Neural progenitor cell (in vitro differentiated cells): ENCODE measurements around the gene RPP38. TPM values are rescaled to one million over a fixed set of nuclear protein-coding genes. Genes with fewer than 3 reads are reported as not detected.

ENCODE experiments used
- DNase-seq: peaks from one replicate; pipeline ENCODE4 v3.0.0-alpha.2; 2016; ENCODE audit warnings: low spot score
- H2AFZ ChIP-seq: fragments of 200-600 bp; sonication (generic); replicated peaks from 2 replicates; pipeline ENCODE4 v1.6.1; 2016; ENCODE audit warnings: antibody characterized with exemption
- H3F3A ChIP-seq: fragments of 200-600 bp; sonication (generic); 2 replicates; pipeline ENCODE4 v1.6.1; 2016; ENCODE audit warnings: antibody characterized with exemption, low read depth
- H3K27ac ChIP-seq: fragments of 200-600 bp; sonication (generic); 2 replicates; pipeline ENCODE4 v1.5.1; 2016; ENCODE audit warnings: mild to moderate bottlenecking
- H3K27me3 ChIP-seq: fragments of 200-600 bp; sonication (generic); 2 replicates; pipeline ENCODE4 v1.6.1; 2016; ENCODE audit warnings: mild to moderate bottlenecking, moderate library complexity
- H3K36me3 ChIP-seq: fragments of 200-600 bp; sonication (generic); 2 replicates; pipeline ENCODE4 v1.5.1; 2016
- H3K4me1 ChIP-seq: fragments of 200-600 bp; sonication (generic); 2 replicates; pipeline ENCODE4 v1.6.1; 2016; ENCODE audit warnings: mixed run types
- H3K4me2 ChIP-seq: fragments of 200-600 bp; sonication (generic); 2 replicates; pipeline ENCODE4 v1.6.1; 2016
- H3K4me3 ChIP-seq: fragments of 200-600 bp; sonication (generic); 2 replicates; pipeline ENCODE4 v1.5.1; 2016
- H3K79me2 ChIP-seq: fragments of 200-600 bp; sonication (generic); 2 replicates; pipeline ENCODE4 v1.6.1; 2016; ENCODE audit warnings: low read depth
- H3K9ac ChIP-seq: fragments of 200-600 bp; sonication (generic); 2 replicates; pipeline ENCODE4 v1.6.1; 2016
- H3K9me3 ChIP-seq: fragments of 200-600 bp; sonication (generic); 2 replicates; pipeline ENCODE4 v1.5.1; 2016; ENCODE audit warnings: low read depth
- H4K20me1 ChIP-seq: fragments of 200-600 bp; sonication (generic); 2 replicates; pipeline ENCODE4 v1.6.1; 2016; ENCODE audit warnings: low read depth
- H3K27ac Mint-ChIP-seq: 3 replicates; pipeline ENCODE4 v1.8.0; 2021; ENCODE audit warnings: mixed read lengths
- H3K27me3 Mint-ChIP-seq: 2 replicates; pipeline ENCODE4 v1.8.0; 2022; ENCODE audit warnings: low read depth, mild to moderate bottlenecking, inconsistent platforms, moderate library complexity, mixed read lengths; ENCODE audit not compliant: insufficient read depth
- H3K36me3 Mint-ChIP-seq: 3 replicates; pipeline ENCODE4 v1.8.0; 2021; ENCODE audit warnings: mixed read lengths
- H3K4me1 Mint-ChIP-seq: 3 replicates; pipeline ENCODE4 v1.8.0; 2021; ENCODE audit warnings: mixed read lengths
- H3K4me3 Mint-ChIP-seq: 3 replicates; pipeline ENCODE4 v1.8.0; 2021; ENCODE audit warnings: mild to moderate bottlenecking, moderate library complexity, mixed read lengths
- H3K9me3 Mint-ChIP-seq: 3 replicates; pipeline ENCODE4 v1.8.0; 2020; ENCODE audit warnings: mixed read lengths
- EZH2 ChIP-seq: fragments of 200-600 bp; sonication (generic); IDR thresholded peaks from 2 replicates; pipeline ENCODE4 v1.6.1; 2017; ENCODE audit warnings: antibody characterized with exemption, mild to moderate bottlenecking, moderate library complexity
- EZH2phosphoT487 ChIP-seq: fragments of 200-600 bp; sonication (generic); IDR thresholded peaks from 2 replicates; pipeline ENCODE4 v1.6.1; 2017; ENCODE audit warnings: antibody characterized with exemption
- total RNA-seq: library from RNA; depleted of rRNA; stranded (reverse); fragments of >200 nt; gene quantifications from 2 replicates; pipeline ENCODE4 v1.2.3, GENCODE V29; 2015; ENCODE audit warnings: low replicate concordance
- TF ChIP-seq, protein P1 (sequence below): fragments of 200-600 bp; sonication (generic); IDR thresholded peaks from 2 replicates; pipeline ENCODE4 v1.5.1; 2017; ENCODE audit warnings: antibody characterized with exemption, mild to moderate bottlenecking

RPP38 gene
- total RNA-seq, 1 donor from 2014 or later, result 17.0 TPM

- H3K27me3 Mint-ChIP-seq, result peaks cover 2% of the 10 kb centered on the region
- no peaks in the 10 kb centered on the region for H3K9me3 Mint-ChIP-seq
- no peaks in the 10 kb centered on the region for H3K36me3 Mint-ChIP-seq
- H3K79me2 ChIP-seq, result peaks cover 10% of the 10 kb centered on the region
- TF ChIP-seq EZH2phosphoT487 (no peak), EZH2 (no peak)
- TF ChIP-seq, protein P1, sequence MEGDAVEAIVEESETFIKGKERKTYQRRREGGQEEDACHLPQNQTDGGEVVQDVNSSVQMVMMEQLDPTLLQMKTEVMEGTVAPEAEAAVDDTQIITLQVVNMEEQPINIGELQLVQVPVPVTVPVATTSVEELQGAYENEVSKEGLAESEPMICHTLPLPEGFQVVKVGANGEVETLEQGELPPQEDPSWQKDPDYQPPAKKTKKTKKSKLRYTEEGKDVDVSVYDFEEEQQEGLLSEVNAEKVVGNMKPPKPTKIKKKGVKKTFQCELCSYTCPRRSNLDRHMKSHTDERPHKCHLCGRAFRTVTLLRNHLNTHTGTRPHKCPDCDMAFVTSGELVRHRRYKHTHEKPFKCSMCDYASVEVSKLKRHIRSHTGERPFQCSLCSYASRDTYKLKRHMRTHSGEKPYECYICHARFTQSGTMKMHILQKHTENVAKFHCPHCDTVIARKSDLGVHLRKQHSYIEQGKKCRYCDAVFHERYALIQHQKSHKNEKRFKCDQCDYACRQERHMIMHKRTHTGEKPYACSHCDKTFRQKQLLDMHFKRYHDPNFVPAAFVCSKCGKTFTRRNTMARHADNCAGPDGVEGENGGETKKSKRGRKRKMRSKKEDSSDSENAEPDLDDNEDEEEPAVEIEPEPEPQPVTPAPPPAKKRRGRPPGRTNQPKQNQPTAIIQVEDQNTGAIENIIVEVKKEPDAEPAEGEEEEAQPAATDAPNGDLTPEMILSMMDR, result no peak
- H3K9ac ChIP-seq, result no peak overlapping the region
- H3K27ac Mint-ChIP-seq, result no peak overlapping the region
- no peak for DNase-seq
- no peak overlapping the region for H3K4me2 ChIP-seq
- no peaks in the 10 kb centered on the region for H3K27me3 ChIP-seq
- H3K4me1 Mint-ChIP-seq, result peaks cover 10% of the 10 kb centered on the region
- H3K4me3 ChIP-seq, result no peak overlapping the region
- H3K9me3 ChIP-seq, result no peaks in the 10 kb centered on the region
- peaks cover 16% of the 10 kb centered on the region for H3F3A ChIP-seq
- H2AFZ ChIP-seq, result no peak overlapping the region
- H3K4me1 ChIP-seq, result no peaks in the 10 kb centered on the region
- no peak overlapping the region for H3K27ac ChIP-seq
- no peaks in the 10 kb centered on the region for H3K36me3 ChIP-seq
- no peaks in the 10 kb centered on the region for H4K20me1 ChIP-seq
- H3K4me3 Mint-ChIP-seq, result no peak overlapping the region
Observed at GRCh38 chr10:15092855-15093408, 4.2 kb upstream of the RPP38 start.

DNA sequence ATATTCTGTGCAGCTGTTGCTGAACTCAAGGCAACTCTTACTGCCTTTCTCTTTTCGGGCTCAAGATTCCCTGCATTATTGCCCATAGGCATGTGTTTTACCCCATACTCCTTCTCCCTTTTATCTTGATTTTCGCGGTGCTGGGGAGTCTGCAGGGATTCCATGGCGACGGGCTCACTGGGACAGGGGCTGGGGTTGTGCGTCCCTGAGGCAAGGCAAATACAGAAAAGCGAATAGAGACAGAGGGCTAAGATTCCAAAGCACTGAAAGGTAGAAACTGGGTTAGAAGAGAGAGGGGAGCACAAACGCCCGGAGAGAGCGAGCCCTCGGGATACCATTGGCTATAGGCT is 519 bp upstream of the RPP38 start:
- Histone ChIP-seq H3F3A (no peaks in the 10 kb centered on the region), H3K79me2 (peaks cover 43% of the 10 kb centered on the region), H3K36me3 (no peaks in the 10 kb centered on the region), H3K4me1 (peaks cover 4% of the 10 kb centered on the region), H3K27me3 (no peaks in the 10 kb centered on the region), H3K4me2 (peak overlapping the region; percentile 94), H3K4me3 (peak overlapping the region; percentile 70), H3K9me3 (no peaks in the 10 kb centered on the region), H4K20me1 (peaks cover 8% of the 10 kb centered on the region), H3K9ac (peak overlapping the region; percentile 57), H3K27ac (no peak overlapping the region), H2AFZ (peak overlapping the region; percentile 96)
- TF ChIP-seq, protein P1, result no peak
- TF ChIP-seq EZH2 (no peak), EZH2phosphoT487 (no peak)
- Mint-ChIP-seq H3K4me1 (peaks cover 16% of the 10 kb centered on the region), H3K27ac (peak overlapping the region; percentile 98), H3K4me3 (peak overlapping the region; percentile 100), H3K27me3 (peaks cover 9% of the 10 kb centered on the region), H3K9me3 (no peaks in the 10 kb centered on the region), H3K36me3 (peaks cover 3% of the 10 kb centered on the region)
- no peak for DNase-seq

DNA sequence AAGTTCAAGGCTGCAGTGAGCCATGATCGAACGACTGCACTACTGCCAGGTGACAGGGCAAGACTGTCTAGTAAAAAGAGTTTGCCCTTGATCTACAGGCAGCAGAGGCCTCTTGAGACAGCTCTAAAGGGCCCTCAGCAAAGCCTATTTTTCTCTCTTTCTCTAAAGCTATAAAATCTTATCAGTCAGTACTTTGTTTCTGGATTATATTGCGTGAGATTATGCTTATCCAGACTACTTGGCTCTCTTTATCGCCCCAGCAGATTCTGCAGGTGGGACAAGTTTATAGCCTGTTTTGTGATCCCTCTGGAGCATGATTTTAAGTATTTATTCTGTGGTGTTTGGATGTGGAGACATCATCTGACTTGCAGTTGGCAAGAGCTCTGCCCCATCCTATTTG is 2.7 kb downstream of the RPP38 start:
- peaks cover 51% of the 10 kb centered on the region for H3K79me2 ChIP-seq
- no peaks in the 10 kb centered on the region for H3K36me3 ChIP-seq
- H4K20me1 ChIP-seq, result peaks cover 8% of the 10 kb centered on the region
- H3F3A ChIP-seq, result peaks cover 2% of the 10 kb centered on the region
- Mint-ChIP-seq H3K27me3 (peaks cover 7% of the 10 kb centered on the region), H3K4me1 (peaks cover 16% of the 10 kb centered on the region), H3K4me3 (no peak overlapping the region), H3K36me3 (peaks cover 16% of the 10 kb centered on the region), H3K27ac (no peak overlapping the region), H3K9me3 (no peaks in the 10 kb centered on the region)
- peaks cover 4% of the 10 kb centered on the region for H3K4me1 ChIP-seq
- H3K27ac ChIP-seq, result no peak overlapping the region
- TF ChIP-seq EZH2 (no peak), EZH2phosphoT487 (no peak)
- TF ChIP-seq, protein P1, result no peak
- no peak overlapping the region for H3K9ac ChIP-seq
- DNase-seq, result no peak
- no peaks in the 10 kb centered on the region for H3K27me3 ChIP-seq
- H3K4me2 ChIP-seq, result no peak overlapping the region
- H2AFZ ChIP-seq, result no peak overlapping the region
- no peak overlapping the region for H3K4me3 ChIP-seq
- H3K9me3 ChIP-seq, result no peaks in the 10 kb centered on the region
